Epidermal melanocyte (primary cell): ENCODE data around the gene DSCAM.
"Not testable (repeated sequence)": the region's sequence is repeated elsewhere in the genome, so short reads cannot be mapped to it uniquely, and the experiment has no call there.

ENCODE experiments used
- DNase-seq: peaks from one replicate; pipeline ENCODE4 v3.0.0; 2011; ENCODE audit warnings: low spot score; ENCODE audit not compliant: insufficient read length

The DSCAM gene

GRCh38 chr21:40846587-40847411 is at the start of gene DSCAM:
DSCAM (minus strand) TSS chr21:40847158; CDS start chr21:40846661, 497 bp downstream.
- DNase-seq, result no peak

- not testable (repeated sequence) for DNase-seq
Measured at GRCh38 chr21:40895697-40896096, 48.7 kb upstream of the DSCAM start.

- DNase-seq, result no peak
Measured at GRCh38 chr21:40886931-40887330, 40.0 kb upstream of the DSCAM start.

- no peak for DNase-seq
Measured at GRCh38 chr21:40886006-40886405, 39.0 kb upstream of the DSCAM start.

GRCh38 chr21:40882192-40882915 is 35.4 kb upstream of the DSCAM start:
- no peak for DNase-seq

GRCh38 chr21:40881767-40882166 is 34.8 kb upstream of the DSCAM start:
- DNase-seq, result no peak

- DNase-seq, result no peak
Measured at GRCh38 chr21:40871099-40871498, 24.1 kb upstream of the DSCAM start.

- no peak for DNase-seq
Measured at GRCh38 chr21:40863839-40864238, 16.9 kb upstream of the DSCAM start.

GRCh38 chr21:40858517-40858916 is 11.6 kb upstream of the DSCAM start:
- no peak for DNase-seq

GRCh38 chr21:40853956-40854688 is 7.2 kb upstream of the DSCAM start:
- DNase-seq, result no peak

GRCh38 chr21:40852563-40852962 is 5.6 kb upstream of the DSCAM start:
- no peak for DNase-seq

- no peak for DNase-seq
Measured at GRCh38 chr21:40851749-40852148, 4.8 kb upstream of the DSCAM start.

- no peak for DNase-seq
Measured at GRCh38 chr21:40850071-40850470, 3.1 kb upstream of the DSCAM start.

GRCh38 chr21:40847951-40848350 is 993 bp upstream of the DSCAM start:
- DNase-seq, result no peak

- DNase-seq, result no peak
Measured at GRCh38 chr21:40846103-40846502, 855 bp downstream of the DSCAM start.

GRCh38 chr21:40845441-40845995 is 1.4 kb downstream of the DSCAM start:
- DNase-seq, result no peak

GRCh38 chr21:40844935-40845334 is 2.0 kb downstream of the DSCAM start:
- no peak for DNase-seq

GRCh38 chr21:40842197-40842552 is 4.8 kb downstream of the DSCAM start:
- no peak for DNase-seq

GRCh38 chr21:40841524-40842196 is 5.3 kb downstream of the DSCAM start:
- DNase-seq, result no peak

- no peak for DNase-seq
Measured at GRCh38 chr21:40840401-40841125, 6.4 kb downstream of the DSCAM start.

GRCh38 chr21:40839521-40839920 is 7.4 kb downstream of the DSCAM start:
- no peak for DNase-seq
